HG02938 (cell line): ENCODE results near the gene KBTBD6.
"Not testable (repeated sequence)": the region's sequence is repeated elsewhere in the genome, so short reads cannot be mapped to it uniquely, and the experiment has no call there.

Experiments used
- ATAC-seq: cut with Tn5 transposase; IDR thresholded peaks from one replicate; pipeline ENCODE4 v1.9.1; 2021; ENCODE audit warnings: mild to moderate bottlenecking, moderate library complexity; ENCODE audit not compliant: unreplicated experiment

KBTBD6 gene, protein sequence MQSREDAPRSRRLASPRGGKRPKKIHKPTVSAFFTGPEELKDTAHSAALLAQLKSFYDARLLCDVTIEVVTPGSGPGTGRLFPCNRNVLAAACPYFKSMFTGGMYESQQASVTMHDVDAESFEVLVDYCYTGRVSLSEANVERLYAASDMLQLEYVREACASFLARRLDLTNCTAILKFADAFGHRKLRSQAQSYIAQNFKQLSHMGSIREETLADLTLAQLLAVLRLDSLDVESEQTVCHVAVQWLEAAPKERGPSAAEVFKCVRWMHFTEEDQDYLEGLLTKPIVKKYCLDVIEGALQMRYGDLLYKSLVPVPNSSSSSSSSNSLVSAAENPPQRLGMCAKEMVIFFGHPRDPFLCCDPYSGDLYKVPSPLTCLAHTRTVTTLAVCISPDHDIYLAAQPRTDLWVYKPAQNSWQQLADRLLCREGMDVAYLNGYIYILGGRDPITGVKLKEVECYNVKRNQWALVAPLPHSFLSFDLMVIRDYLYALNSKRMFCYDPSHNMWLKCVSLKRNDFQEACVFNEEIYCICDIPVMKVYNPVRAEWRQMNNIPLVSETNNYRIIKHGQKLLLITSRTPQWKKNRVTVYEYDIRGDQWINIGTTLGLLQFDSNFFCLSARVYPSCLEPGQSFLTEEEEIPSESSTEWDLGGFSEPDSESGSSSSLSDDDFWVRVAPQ

GRCh38 chr13:41132512-41133152 is at the start of gene KBTBD6:
KBTBD6 (minus strand) TSS chr13:41132802; CDS start chr13:41132511, 291 bp downstream.
- peak; percentile 96 for ATAC-seq

- ATAC-seq: no peak
Measured at GRCh38 chr13:41182231-41182630, 49.6 kb upstream of the KBTBD6 start.

DNA sequence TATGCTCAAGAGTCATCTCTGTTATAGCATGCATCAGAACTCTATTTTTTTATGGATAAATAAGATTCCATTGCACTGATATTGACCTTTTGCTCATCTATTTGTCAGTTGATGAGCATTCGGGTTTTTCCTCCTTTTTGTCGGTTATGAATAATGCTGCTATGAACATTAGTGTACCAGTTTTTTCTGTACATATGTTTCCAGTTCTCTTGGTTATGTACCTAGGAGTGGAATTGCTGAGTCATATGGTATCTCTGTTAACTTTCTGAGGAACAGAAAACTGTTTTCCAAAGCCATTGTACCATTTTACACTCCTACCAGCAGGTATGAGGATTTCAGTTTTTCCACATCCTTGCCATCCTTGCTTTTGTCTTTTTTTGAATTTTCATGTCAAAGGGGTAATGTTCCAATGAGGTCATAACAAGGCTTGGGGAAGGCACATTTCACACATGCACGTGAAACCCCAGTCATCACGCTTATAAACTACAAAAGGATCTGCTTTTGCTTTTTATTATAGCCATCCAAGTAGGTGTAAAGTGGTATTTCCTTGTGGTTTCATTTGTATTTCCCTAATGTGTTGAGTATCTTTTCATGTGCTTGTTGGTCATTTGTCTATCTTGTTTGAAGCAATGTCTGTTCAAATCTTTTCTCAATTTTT is 47.1 kb upstream of the KBTBD6 start:
- ATAC-seq: no peak

- ATAC-seq: no peak
Measured at GRCh38 chr13:41178040-41178439, 45.4 kb upstream of the KBTBD6 start.

DNA sequence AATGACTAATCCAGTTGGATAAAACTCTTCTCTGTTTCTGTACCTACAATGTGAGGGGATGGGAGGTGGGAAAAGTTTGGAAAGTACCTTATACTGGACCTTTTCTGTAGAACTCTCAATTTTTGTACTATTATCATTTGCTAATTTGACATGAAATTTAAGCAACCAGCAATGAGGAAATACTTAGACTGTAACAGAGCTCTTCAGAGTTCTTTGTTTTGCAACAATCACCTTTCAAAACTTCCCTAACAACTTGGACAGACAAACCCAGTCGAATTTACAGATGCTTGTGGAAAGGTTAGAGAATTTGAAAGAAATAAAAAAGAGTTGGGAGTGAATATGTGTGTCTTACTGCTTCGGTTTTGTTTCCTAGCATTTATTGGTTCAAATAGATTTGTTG is 45.0 kb upstream of the KBTBD6 start:
- ATAC-seq: no peak

DNA sequence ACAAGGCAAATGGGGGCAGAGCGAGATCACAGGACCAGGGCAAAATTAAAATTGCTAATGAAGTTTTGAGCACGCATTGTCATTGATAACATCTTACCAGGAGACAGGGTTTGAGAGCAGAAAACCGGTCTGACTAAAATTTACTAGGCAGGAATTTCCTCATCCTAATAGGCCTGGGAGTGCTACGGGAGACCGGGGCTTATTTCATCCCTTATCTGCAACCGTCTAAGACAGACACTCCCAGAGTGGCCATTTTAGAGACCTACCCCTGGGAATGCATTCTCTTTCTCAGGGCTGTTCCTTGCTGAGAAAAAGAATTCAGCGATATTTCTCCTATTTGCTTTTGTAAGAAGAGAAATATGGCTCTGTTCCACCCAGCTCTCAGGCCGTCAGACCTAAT is 43.0 kb upstream of the KBTBD6 start:
- not testable (repeated sequence) for ATAC-seq

DNA sequence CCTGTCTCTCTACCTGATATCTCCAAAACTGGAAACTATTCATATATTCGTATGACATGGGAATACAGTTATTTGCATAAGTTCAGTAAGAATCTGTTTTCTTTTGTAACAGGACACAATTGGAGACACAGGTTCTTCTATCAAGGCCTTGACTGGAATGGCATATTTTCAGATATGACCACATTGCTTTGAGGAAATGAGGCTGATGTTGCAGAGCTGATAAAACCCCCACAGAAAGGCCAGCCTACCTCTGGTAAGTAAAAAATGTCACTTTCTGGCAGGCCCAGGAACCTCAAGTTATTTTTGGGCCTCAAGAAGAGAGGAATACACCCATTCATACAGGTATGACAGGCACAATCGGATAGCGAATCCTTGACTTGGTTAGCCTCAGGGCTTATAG is 29.5 kb upstream of the KBTBD6 start:
- ATAC-seq: no peak

DNA sequence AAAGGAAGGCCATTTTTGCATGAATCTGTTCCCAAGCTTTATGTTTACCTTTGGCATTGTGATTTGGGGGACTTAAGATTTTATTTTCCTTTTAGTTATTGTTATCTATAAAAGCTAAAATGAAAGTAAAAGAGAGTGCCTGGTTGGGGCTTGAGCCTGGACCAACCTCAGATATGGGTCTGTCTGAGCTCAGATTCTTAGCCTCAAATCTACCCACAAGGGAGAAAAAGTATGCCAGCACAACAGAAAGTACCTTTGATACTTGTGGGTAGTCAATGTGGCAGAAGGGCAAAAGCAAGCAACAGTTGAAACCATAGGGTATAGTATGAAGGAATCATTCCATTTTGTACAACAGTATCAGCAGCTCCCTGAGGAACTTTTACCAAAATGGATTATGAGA is 26.6 kb upstream of the KBTBD6 start:
- no peak for ATAC-seq

DNA sequence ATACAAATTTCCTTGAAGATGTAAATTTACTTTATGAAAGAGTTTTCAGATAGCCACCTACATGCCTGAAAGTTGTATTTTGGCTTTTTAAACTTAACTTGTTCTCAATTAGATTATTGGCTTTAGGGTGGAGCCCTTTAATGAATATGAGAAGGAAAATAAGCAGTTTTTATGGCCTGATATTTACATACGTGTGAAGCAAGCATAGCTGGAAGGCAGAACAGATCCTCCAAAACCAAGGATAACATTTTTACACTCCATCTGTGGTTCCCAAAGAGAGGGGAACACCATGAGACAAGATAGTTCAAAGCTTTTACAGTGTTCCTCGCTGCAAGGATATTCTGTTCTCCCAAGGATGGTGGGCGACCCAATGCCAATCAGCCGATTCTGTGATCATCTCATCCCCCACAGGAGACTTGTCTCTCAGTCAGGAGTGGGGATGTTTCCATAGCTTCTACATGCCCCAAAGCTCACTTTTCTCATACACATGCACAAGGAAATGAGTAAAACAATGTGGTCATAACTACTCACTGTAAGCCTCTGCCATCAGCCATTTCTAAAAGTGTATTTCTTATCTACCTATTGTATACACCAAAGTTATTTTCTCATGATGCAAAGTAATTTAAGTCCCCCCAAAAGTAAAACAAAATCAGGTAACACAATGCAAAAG is 24.6 kb upstream of the KBTBD6 start:
- ATAC-seq: no peak

- no peak for ATAC-seq
Measured at GRCh38 chr13:41156620-41157019, 24.0 kb upstream of the KBTBD6 start.

DNA sequence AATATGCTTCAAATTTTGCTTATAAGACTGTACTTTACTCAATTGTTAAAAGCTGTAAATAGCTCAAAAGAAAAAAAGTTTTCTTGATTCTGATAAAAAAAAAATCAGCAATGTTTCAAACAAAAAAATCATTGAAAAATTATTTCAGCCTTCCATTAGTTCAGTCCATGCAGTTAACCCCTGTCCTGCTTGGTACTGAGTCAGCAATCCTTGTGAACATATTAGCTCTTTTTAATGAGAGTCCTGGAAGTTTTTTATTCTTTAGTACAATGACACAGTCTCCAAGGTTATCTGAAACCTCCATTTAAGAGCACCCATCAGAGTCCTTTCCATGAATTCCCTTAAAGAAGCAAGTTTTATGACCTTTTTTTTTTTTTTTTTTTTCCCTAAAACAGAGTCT is 21.4 kb upstream of the KBTBD6 start:
- no peak for ATAC-seq

DNA sequence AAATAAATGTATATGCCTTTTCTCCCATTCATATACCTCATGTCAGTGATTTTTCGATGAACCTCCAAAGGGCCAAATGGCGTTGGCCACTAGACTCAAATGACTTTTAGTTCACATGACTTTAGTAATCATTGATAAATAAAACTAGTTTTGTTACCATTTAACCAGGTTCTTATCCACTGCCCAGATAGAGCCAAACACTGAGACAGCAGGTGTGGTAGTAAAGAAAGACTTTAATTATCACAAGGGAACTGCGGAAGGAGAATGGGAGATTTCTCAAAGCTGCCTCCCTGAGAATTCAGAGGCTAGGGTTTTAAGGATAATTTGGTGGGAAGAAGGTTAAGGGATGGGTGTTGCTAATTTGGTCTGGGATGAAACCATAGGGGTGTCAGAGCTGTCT is 19.4 kb upstream of the KBTBD6 start:
- ATAC-seq: no peak

GRCh38 chr13:41150058-41150457 is 17.5 kb upstream of the KBTBD6 start:
- no peak for ATAC-seq

DNA sequence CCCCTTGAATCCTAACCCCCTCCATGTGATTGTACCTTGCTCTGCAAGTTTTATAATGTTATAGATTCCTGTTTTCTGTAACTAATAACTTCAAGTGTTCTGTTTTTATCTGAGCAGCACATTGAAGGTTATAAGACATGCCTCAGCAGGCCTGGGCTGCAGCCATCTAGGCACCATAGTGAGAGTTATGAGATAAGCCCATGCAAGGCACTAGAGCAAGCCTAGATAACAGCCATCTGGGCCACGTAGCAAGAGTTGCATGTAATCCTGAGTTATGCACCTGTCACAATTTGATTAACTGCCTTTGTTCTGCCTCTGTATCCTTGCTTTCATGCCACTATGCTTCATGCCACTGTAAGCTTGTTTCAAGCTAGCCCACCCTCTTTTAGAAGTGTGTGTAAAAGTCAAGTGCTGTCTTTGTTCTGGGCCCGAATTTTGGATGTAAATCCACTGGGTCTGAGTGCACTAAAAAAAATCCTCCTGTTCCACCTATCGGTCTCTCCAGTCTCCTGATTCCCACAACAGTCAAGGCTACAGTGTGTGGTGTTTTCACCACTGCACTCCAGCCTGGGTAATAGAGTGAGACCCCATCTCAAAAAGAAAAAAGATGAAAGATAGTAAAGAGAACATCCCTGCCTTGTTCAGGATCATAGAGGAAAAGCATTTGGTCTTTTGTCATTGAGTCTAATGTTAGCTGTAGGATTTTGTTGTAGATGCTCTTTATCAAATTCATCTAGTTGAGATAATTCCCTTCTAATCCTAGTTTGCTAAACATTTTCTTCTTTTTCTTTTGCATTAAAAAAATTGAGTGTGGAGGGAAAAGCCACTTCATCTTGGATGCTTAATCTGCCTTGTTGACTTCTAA is 16.0 kb upstream of the KBTBD6 start:
- no peak for ATAC-seq

- ATAC-seq: no peak
Measured at GRCh38 chr13:41145136-41145908, 12.7 kb upstream of the KBTBD6 start.

DNA sequence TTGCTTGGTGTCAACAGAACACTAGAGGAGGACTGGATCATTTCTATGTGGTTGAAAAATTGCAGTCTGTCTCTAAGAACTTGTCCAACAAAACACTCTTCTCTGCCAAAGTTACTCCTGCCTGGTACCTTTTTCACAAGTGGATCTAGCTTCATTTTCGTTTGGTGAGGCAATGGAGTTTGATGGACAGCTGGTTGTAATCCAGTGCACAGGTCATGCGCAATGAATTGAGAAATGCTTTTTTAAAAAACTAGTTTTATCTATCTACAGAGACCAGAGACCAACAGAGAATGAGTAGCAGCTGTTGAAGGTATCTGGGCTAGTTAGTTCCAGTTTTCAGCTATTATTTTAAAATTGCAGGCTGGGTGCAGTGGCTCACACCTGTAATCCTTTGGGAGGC is 12.0 kb upstream of the KBTBD6 start:
- ATAC-seq: no peak

GRCh38 chr13:41139296-41139966 is 6.8 kb upstream of the KBTBD6 start:
- no peak for ATAC-seq

DNA sequence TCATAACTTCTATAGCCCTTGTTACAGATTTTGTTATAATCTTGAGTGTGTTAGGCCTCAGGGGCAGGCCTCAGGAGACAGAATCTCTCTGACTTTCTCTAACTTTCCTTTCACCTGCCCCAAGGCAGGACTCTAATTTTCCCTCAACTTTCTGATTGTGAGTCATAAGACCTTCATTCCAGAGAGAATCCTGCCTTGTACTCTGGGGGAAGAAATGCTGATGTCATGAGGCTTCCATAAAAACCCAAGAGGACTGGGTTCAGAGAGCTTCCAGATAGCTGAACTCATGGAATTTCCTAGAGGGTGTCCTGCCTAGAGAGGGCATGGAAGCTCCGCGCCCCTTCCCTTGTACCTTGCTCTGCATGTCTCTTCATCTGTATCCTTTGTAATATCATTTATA is 5.3 kb upstream of the KBTBD6 start:
- no peak for ATAC-seq

DNA sequence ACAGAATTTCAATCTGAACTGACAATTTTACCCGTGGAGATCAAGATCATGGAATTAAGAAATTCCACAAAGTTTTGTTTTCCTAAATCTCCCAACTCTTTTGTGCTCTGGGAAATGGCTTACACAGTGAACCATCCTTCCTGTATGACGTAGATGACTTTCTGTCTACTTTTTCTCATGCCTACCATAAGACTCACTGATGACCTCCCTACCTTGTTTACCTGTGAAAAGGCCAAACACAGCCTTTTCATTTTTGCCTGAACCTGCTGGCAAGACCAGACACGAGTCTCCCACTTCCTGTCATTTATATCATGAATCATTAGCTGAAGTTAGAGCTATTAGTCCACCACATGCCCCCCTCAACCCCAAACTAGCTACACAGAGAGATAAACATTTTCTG is 4.6 kb upstream of the KBTBD6 start:
- ATAC-seq: no peak
